ENCODE data around the gene JMJD4. TPM values are rescaled to one million over a fixed set of nuclear protein-coding genes. Genes with fewer than 3 reads are reported as not detected.

The JMJD4 gene
- total RNA-seq, 1 experiment from 2014 or later = 24.4 TPM

- peak; percentile 23 for DNase-seq
These were observed 46.3 kb upstream of the JMJD4 start for GRCh38 chr1:227781314-227781930.

More at GRCh38 chr1:227781314-227781930, 46.3 kb upstream of the JMJD4 start:
- H3T11ph ChIP-seq (ENCODE audit: low read length) = no peak overlapping the region
- H3K79me2 ChIP-seq (ENCODE audit: insufficient read depth, low read length) = no peaks in the 10 kb centered on the region
- H2BK120ac ChIP-seq (ENCODE audit: low read depth, low read length, poor library complexity, severe bottlenecking) = no peak overlapping the region
- peaks cover 2 to 11% (median 10%) of the 10 kb centered on the region in 3 experiments; a peak in 5 of 7 replicates for H3K36me3 Mint-ChIP-seq (ENCODE audit: insufficient read depth in 1 of 3, low read depth in 3 of 3)
- no peak overlapping the region for H4K91ac ChIP-seq (ENCODE audit: insufficient read length, low read depth, low read length)
- no peak overlapping the region for H2BK15ac ChIP-seq (ENCODE audit: low read depth, low read length)
- H4K8ac ChIP-seq (replicated peaks; ENCODE audit: insufficient read length, low read depth, low read length) = no peak overlapping the region
- no CpG with 5 or more reads among the region's 15 CpGs for WGBS (ENCODE audit: extremely low coverage, insufficient read length, low lambda C conversion rate)
- no peaks in the 10 kb centered on the region for H3K79me1 ChIP-seq (ENCODE audit: insufficient read depth, low read depth, low read length, poor library complexity, severe bottlenecking)
- H2AK5ac ChIP-seq (ENCODE audit: insufficient read length, low read length) = no peak overlapping the region
- H3K14ac ChIP-seq (ENCODE audit: insufficient read depth, low read length) = no peak overlapping the region
- no peaks in the 10 kb centered on the region for H3K9me3 ChIP-seq (ENCODE audit: control insufficient read depth, low read depth, low read length)
- no peaks in the 10 kb centered on the region for H3K9me3 Mint-ChIP-seq
- H3K27me3 Mint-ChIP-seq (ENCODE audit: low read depth) = peaks cover 10% of the 10 kb centered on the region
- no peaks in the 10 kb centered on the region for H3K4me1 Mint-ChIP-seq
- H3K27ac ChIP-seq (ENCODE audit: insufficient read length, low read depth, low read length) = no peak overlapping the region
- no peak overlapping the region for H3K4me3 Mint-ChIP-seq
- H3K4me2 ChIP-seq (ENCODE audit: insufficient read depth, insufficient read length, low read length) = no peak overlapping the region
- no peaks in the 10 kb centered on the region for H3K23me2 ChIP-seq (ENCODE audit: insufficient read length, low read depth, low read length, poor library complexity, severe bottlenecking)
- H3K18ac ChIP-seq (ENCODE audit: insufficient read length, low read depth, low read length) = no peak overlapping the region
- peaks cover 3% of the 10 kb centered on the region; the same call in 1 of the 2 replicates for H3K27me3 ChIP-seq (ENCODE audit: insufficient read depth, low read length)
- no peak overlapping the region for H3K23ac ChIP-seq (ENCODE audit: insufficient read length, low read depth, low read length)
- no peak overlapping the region for H3K27ac Mint-ChIP-seq
- no peaks in the 10 kb centered on the region for H3K4me1 ChIP-seq (ENCODE audit: insufficient read depth, low read length)
- H3K4ac ChIP-seq (ENCODE audit: low read depth, low read length) = no peak overlapping the region
- no peak overlapping the region for H4K5ac ChIP-seq (ENCODE audit: insufficient read length, low read depth, low read length)
- H2BK20ac ChIP-seq (ENCODE audit: low read depth, low read length, poor library complexity, severe bottlenecking) = no peak overlapping the region
- H2AFZ ChIP-seq (ENCODE audit: low read length) = no peak overlapping the region
- TF ChIP-seq CTCF (conservative IDR thresholded peaks at IDR 0.05) = no peak
- H4K20me1 ChIP-seq (ENCODE audit: control insufficient read depth, insufficient read depth, insufficient read length) = no peaks in the 10 kb centered on the region
- H3K9ac ChIP-seq (ENCODE audit: extremely low read depth, insufficient read length, low read length) = no peak overlapping the region
- no peak overlapping the region for H2BK5ac ChIP-seq (ENCODE audit: insufficient read length, low read length)
- no peak overlapping the region for H3K56ac ChIP-seq (ENCODE audit: insufficient read length, low read depth, low read length)
- no peak overlapping the region for H2BK12ac ChIP-seq (ENCODE audit: insufficient read length, low read depth, low read length)

Measured in H9 (cell line).